HEK293 (cell line): ENCODE measurements around the gene TTC24.

ENCODE experiments used
- CTCF ChIA-PET: fragments of 350-600 bp; formaldehyde crosslinking; extraction: SDS; loops from one replicate; lab custom pipeline; 2021; ENCODE audit warnings: antibody characterized with exemption; lab: Yijun Ruan, JAX
- POLR2A ChIA-PET: fragments of 300-600 bp; formaldehyde crosslinking; extraction: SDS; loops from one replicate; lab custom pipeline; 2020; ENCODE audit warnings: antibody characterized with exemption, inconsistent platforms; lab: Yijun Ruan, JAX
- H3K27ac ChIP-seq: fragments of 200-500 bp; sonication (Bioruptor generic); 2 replicates; pipeline ENCODE4 v1.5.1; 2014; ENCODE audit warnings: low read depth, low read length, control low read depth, inconsistent platforms; ENCODE audit errors: extremely low read depth
- H3K36me3 ChIP-seq, 2 experiments: fragments of 200-500 bp in 1 of 2; sonication (Bioruptor generic) in 1 of 2; 1 replicate in 1 of 2; 2 replicates in 1 of 2; pipeline ENCODE4 v1.5.1; 2014 to 2017; ENCODE audit warnings: inconsistent platforms in 2 of 2, low read length in 2 of 2; ENCODE audit not compliant: control insufficient read depth in 2 of 2, insufficient read depth in 1 of 2
- H3K4me1 ChIP-seq: fragments of 200-500 bp; sonication (Bioruptor generic); 2 replicates; pipeline ENCODE4 v1.5.1; 2014; ENCODE audit warnings: mild to moderate bottlenecking, low read length, inconsistent platforms; ENCODE audit not compliant: control insufficient read depth, insufficient read depth
- H3K4me3 ChIP-seq: 2 replicates; pipeline ENCODE4 v1.5.1; 2011; ENCODE audit warnings: low read depth, mild to moderate bottlenecking, control low read depth, low read length, moderate library complexity
- H3K9me3 ChIP-seq: fragments of 200-500 bp; sonication (Bioruptor generic); 2 replicates; pipeline ENCODE4 v1.5.1; 2014; ENCODE audit warnings: low read depth, low read length, inconsistent platforms; ENCODE audit not compliant: control insufficient read depth, insufficient read depth
- BCL6B ChIP-seq: fragments of 450-650 bp; formaldehyde crosslinking; IDR thresholded peaks from 2 replicates; pipeline ENCODE4 v1.5.1; 2017; ENCODE audit warnings: missing biosample characterization, missing genetic modification characterization
- IKZF3 ChIP-seq: fragments of 450-650 bp; IDR thresholded peaks from 2 replicates; pipeline ENCODE4 v1.5.0; 2018; ENCODE audit warnings: missing biosample characterization, mild to moderate bottlenecking, missing genetic modification characterization, moderate library complexity
- KLF7 ChIP-seq: fragments of 450-650 bp; formaldehyde crosslinking; IDR thresholded peaks from 2 replicates; pipeline ENCODE4 v1.5.1; 2016; ENCODE audit warnings: missing biosample characterization, missing genetic modification characterization, borderline replicate concordance
- OVOL3 ChIP-seq: fragments of 450-650 bp; formaldehyde crosslinking; IDR thresholded peaks from 2 replicates; pipeline ENCODE4 v1.5.1; 2016; ENCODE audit warnings: missing biosample characterization, missing genetic modification characterization
- REPIN1 ChIP-seq: fragments of 450-650 bp; formaldehyde crosslinking; IDR thresholded peaks from 2 replicates; pipeline ENCODE4 v1.5.1; 2017; ENCODE audit warnings: missing biosample characterization, missing genetic modification characterization, low read depth
- ZBTB11 ChIP-seq: fragments of 450-650 bp; formaldehyde crosslinking; conservative IDR thresholded peaks from 2 replicates; pipeline ENCODE4 v1.5.1; 2016; ENCODE audit warnings: low read depth, missing biosample characterization, missing genetic modification characterization
- ZNF112 ChIP-seq: fragments of 450-650 bp; formaldehyde crosslinking; IDR thresholded peaks from 2 replicates; pipeline ENCODE4 v1.5.0; 2017; ENCODE audit warnings: missing biosample characterization, missing genetic modification characterization
- ZNF2 ChIP-seq: fragments of 450-650 bp; formaldehyde crosslinking; IDR thresholded peaks from 2 replicates; pipeline ENCODE4 v1.5.1; 2016; ENCODE audit warnings: missing biosample characterization, missing genetic modification characterization
- ZNF529 ChIP-seq: fragments of 450-650 bp; formaldehyde crosslinking; IDR thresholded peaks from 2 replicates; pipeline ENCODE4 v1.5.1; 2017; ENCODE audit warnings: missing genetic modification characterization, missing biosample characterization; ENCODE audit not compliant: insufficient replicate concordance
- ZNF558 ChIP-seq: fragments of 450-650 bp; formaldehyde crosslinking; IDR thresholded peaks from 2 replicates; pipeline ENCODE4 v1.5.1; 2016; ENCODE audit warnings: missing biosample characterization, missing genetic modification characterization
- ZNF560 ChIP-seq: fragments of 450-650 bp; formaldehyde crosslinking; IDR thresholded peaks from 2 replicates; pipeline ENCODE4 v1.5.1; 2017; ENCODE audit warnings: missing biosample characterization, missing genetic modification characterization, borderline replicate concordance
- ZNF596 ChIP-seq: fragments of 450-650 bp; IDR thresholded peaks from 2 replicates; pipeline ENCODE4 v1.5.0; 2018; ENCODE audit warnings: missing biosample characterization, mild to moderate bottlenecking, missing genetic modification characterization, moderate library complexity
- ZNF624 ChIP-seq: fragments of 450-650 bp; formaldehyde crosslinking; IDR thresholded peaks from 2 replicates; pipeline ENCODE4 v1.5.1; 2017; ENCODE audit warnings: missing biosample characterization, missing genetic modification characterization
- ZNF704 ChIP-seq: fragments of 450-650 bp; formaldehyde crosslinking; IDR thresholded peaks from 2 replicates; pipeline ENCODE4 v1.5.1; 2016; ENCODE audit warnings: missing biosample characterization, missing genetic modification characterization
- ZNF837 ChIP-seq: fragments of 450-650 bp; formaldehyde crosslinking; IDR thresholded peaks from 2 replicates; pipeline ENCODE4 v1.5.1; 2016; ENCODE audit warnings: missing biosample characterization, missing genetic modification characterization
- ZSCAN16 ChIP-seq: fragments of 450-650 bp; formaldehyde crosslinking; IDR thresholded peaks from 2 replicates; pipeline ENCODE4 v1.5.1; 2016; ENCODE audit warnings: missing biosample characterization, missing genetic modification characterization
- TF ChIP-seq, protein P1 (sequence below): fragments of 450-650 bp; formaldehyde crosslinking; IDR thresholded peaks from 2 replicates; pipeline ENCODE4 v1.5.1; 2017; ENCODE audit warnings: missing biosample characterization, missing genetic modification characterization
- TF ChIP-seq, protein P2 (sequence below): fragments of 450-650 bp; formaldehyde crosslinking; IDR thresholded peaks from 2 replicates; pipeline ENCODE4 v1.5.1; 2016; ENCODE audit warnings: missing biosample characterization, missing genetic modification characterization

The TTC24 gene

DNA sequence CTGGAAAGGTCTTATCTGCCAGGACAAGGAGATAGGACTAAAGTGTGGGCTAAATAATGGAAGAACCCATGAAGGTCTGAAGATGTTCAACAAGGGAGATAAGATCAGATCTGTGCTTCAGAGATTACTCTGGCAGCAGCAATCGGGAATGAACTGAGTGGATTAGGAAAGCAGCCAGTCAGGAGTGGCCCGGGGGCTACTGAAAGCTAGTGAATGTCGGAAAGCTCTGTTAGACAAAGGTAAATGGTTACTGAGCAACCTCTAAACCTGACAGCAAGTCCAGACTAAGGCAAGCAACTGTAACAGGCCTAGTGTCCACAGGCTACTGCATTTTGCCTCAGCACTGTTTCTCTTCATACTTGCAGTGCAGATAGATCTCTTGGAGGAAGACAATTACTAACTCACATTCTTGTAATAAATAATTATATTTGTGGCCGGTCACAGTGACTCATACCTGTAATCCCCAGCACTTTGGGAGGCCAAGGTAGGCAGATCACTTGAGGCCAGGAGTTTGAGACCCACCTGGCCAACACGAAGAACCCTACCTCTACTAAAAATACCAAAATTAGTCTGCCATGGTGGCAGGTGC is 19.6 kb upstream of the TTC24 start (continued):
- TF ChIP-seq, protein P1, sequence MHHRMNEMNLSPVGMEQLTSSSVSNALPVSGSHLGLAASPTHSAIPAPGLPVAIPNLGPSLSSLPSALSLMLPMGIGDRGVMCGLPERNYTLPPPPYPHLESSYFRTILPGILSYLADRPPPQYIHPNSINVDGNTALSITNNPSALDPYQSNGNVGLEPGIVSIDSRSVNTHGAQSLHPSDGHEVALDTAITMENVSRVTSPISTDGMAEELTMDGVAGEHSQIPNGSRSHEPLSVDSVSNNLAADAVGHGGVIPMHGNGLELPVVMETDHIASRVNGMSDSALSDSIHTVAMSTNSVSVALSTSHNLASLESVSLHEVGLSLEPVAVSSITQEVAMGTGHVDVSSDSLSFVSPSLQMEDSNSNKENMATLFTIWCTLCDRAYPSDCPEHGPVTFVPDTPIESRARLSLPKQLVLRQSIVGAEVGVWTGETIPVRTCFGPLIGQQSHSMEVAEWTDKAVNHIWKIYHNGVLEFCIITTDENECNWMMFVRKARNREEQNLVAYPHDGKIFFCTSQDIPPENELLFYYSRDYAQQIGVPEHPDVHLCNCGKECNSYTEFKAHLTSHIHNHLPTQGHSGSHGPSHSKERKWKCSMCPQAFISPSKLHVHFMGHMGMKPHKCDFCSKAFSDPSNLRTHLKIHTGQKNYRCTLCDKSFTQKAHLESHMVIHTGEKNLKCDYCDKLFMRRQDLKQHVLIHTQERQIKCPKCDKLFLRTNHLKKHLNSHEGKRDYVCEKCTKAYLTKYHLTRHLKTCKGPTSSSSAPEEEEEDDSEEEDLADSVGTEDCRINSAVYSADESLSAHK (tag by site-specific recombination) = no peak
- no peak for TF ChIP-seq ZNF2
- no peak for TF ChIP-seq ZNF837 (tag by site-specific recombination)
- TF ChIP-seq ZNF558 = no peak
- TF ChIP-seq ZNF624 (tag by site-specific recombination) = no peak
- TF ChIP-seq ZNF112 = no peak
- TF ChIP-seq, all 188 proteins: peak for 0

- ChIA-PET CTCF (no interaction called here), POLR2A (interaction anchor here (0.7 kb wide), 1 partner anchor 24 kb away, joined by 3 read pairs; no protein-coding TSS in a partner anchor)
- Histone ChIP-seq H3K27ac (no peak overlapping the region), H3K4me1 (no peaks in the 10 kb centered on the region), H3K4me3 (no peak overlapping the region), H3K36me3 (peaks cover 19 to 79% of the 10 kb centered on the region in 2 experiments), H3K9me3 (no peaks in the 10 kb centered on the region)
- TF ChIP-seq, protein P2, sequence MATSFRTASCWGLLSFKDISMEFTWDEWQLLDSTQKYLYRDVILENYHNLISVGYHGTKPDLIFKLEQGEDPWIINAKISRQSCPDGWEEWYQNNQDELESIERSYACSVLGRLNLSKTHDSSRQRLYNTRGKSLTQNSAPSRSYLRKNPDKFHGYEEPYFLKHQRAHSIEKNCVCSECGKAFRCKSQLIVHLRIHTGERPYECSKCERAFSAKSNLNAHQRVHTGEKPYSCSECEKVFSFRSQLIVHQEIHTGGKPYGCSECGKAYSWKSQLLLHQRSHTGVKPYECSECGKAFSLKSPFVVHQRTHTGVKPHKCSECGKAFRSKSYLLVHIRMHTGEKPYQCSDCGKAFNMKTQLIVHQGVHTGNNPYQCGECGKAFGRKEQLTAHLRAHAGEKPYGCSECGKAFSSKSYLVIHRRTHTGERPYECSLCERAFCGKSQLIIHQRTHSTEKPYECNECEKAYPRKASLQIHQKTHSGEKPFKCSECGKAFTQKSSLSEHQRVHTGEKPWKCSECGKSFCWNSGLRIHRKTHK (tag by site-specific recombination) = no peak
- TF ChIP-seq ZNF704 (tag by site-specific recombination) = no peak
- TF ChIP-seq, protein P1 (tag by site-specific recombination) = no peak
- TF ChIP-seq BCL6B = no peak
Measured at GRCh38 chr1:156560585-156561163, 18.8 kb upstream of the TTC24 start.

GRCh38 chr1:156565519-156565918 is 14.0 kb upstream of the TTC24 start:
- peaks cover 38 to 89% of the 10 kb centered on the region in 2 experiments for H3K36me3 ChIP-seq
- H3K27ac ChIP-seq = no peak overlapping the region
- no peaks in the 10 kb centered on the region for H3K4me1 ChIP-seq
- ChIA-PET POLR2A (interaction anchor here (1.2 kb wide), 1 partner anchor 10 kb away, joined by 4 read pairs; no protein-coding TSS in a partner anchor), CTCF (interaction anchor here (0.6 kb wide), 1 partner anchor 96 kb away, joined by 3 read pairs; no protein-coding TSS in a partner anchor)
- H3K9me3 ChIP-seq = no peaks in the 10 kb centered on the region
- no peak overlapping the region for H3K4me3 ChIP-seq
- no peak for TF ChIP-seq ZBTB11 (tag by site-specific recombination)
- no peak for TF ChIP-seq IKZF3 (tag by site-specific recombination)
- no peak for TF ChIP-seq ZNF596
- TF ChIP-seq OVOL3 = no peak
- TF ChIP-seq KLF7 = no peak
- no peak for TF ChIP-seq ZNF560
- no peak for TF ChIP-seq ZSCAN16 (tag by site-specific recombination)
- TF ChIP-seq ZNF529 = no peak
- no peak for TF ChIP-seq REPIN1 (tag by site-specific recombination)
